Epithelial cell of alveolus of lung (primary cell): Measurements from ENCODE around the gene TCL1B. TPM values are rescaled to one million over a fixed set of nuclear protein-coding genes. Genes with fewer than 3 reads are reported as not detected.

Experiments
- total RNA-seq: library from RNA; depleted of rRNA; stranded (reverse); fragments of >200 nt; gene quantifications from 2 replicates; pipeline ENCODE4 v1.2.1, GENCODE V29; 2015

TCL1B gene, protein sequence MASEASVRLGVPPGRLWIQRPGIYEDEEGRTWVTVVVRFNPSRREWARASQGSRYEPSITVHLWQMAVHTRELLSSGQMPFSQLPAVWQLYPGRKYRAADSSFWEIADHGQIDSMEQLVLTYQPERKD
- total RNA-seq = not detected in 2 replicates

DNA sequence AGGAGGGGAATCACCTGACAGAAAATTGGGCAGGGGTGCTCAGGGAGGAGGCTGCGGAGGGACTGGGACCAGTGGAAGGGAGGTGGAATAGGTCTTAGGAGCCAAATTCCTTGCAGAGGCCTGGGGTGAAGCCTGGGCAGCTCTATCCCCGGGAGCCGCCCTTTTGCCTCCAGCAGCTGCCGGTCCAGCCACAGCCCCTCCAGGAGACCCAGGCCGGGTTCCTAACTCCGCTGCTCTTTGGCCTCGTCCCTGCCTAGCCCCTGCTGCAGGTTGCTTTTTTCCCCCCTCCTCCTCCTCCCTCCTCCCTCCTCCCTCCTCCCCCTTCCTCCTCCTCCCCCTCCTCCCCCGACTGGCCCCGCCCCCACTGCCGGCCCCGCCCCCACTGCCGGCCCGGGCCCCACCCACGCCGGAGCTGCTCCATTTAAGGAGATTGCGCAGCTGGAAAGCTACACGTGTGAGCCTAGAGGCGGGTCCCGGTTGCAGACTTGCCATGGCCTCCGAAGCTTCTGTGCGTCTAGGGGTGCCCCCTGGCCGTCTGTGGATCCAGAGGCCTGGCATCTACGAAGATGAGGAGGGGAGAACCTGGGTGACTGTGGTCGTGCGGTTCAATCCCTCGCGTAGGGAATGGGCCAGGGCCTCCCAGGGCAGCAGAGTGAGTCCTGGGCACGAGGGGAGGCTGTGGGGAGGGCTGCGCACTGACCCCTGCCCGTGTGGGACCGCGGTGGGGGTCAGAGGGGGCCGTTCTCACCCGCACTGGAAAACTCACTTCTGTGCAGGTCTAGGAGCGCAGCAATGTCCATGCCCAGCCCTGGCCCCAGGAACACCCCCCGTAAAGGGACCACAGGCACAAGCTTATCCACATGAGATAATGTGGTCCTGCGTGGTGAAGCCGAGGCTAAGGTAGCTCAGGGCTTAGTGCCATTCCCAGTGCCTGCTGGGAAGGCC, at the start of gene TCL1B:
TCL1B (plus strand) TSS at position 449 of the 945 bp plus-strand sequence; CDS start at position 491, 42 bp downstream.

DNA sequence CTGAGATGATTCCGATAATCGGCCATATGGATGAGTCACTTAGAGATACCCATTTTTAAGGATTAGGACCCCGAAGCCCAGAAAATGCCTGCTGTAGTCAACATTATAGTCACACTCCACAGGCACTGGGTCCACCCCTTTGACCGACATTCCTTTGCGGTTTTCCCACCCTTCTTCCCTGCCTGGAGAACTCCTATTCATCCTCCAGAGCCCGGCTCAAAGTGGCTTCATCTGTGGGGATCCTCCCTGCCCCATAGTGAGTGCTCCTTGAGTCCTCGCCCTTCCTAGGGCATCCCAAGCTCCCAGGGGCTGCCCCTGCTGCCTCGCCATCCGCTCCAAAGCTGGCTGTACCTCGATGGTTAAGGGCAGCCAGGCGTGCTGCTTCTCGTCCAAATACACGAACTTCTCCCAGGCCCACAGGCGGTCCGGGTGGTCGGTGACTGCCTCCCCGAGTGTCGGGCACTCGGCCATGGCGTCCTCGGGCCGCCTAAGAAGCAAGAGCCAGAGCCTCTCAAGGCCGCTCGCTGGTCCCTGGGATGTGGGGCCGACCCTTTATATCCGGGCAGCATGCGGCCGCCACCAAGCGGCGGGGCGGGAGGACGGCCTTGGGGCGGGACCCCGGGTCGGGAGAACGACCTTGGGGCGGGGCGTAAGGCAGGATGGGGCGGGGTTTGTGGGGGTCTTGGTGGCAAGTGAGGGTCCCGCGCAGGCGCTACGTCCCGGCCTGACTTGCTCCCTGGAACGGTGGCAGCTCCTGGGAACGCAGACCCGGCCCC, 27.6 kb downstream of the TCL1B start, which contains the start of gene TCL1A:
TCL1A (minus strand) TSS at position 530 of the 776 bp plus-strand sequence; CDS start at position 471, 59 bp downstream.

Other genes with a start within 250 kb of the TCL1B start
- 5.3 and 6.5 TPM in 2 replicates for gene SYNE3, start 169.8 kb upstream of the TCL1B start, total RNA-seq
- 43.7 and 45.5 TPM in 2 replicates for gene GLRX5, start 151.4 kb upstream of the TCL1B start, total RNA-seq
- gene TCL1A, start 27.7 kb downstream of the TCL1B start, total RNA-seq = not detected in 2 replicates
- under 0.01 TPM in 1 of 2 replicates, not detected in the other for gene TUNAR, start 190.4 kb downstream of the TCL1B start, total RNA-seq